ENCODE data around the gene PLBD2. TPM values are rescaled to one million over a fixed set of nuclear protein-coding genes. Genes with fewer than 3 reads are reported as not detected.
A peak's percentile ranks its signal among the peaks of the same experiment; 100 is the strongest.

The PLBD2 gene
- polyA plus RNA-seq, 6 donors from 2014 or later, result 1.4 to 6.0 (median 2.6) TPM

GRCh38 chr12:113424915-113425823 lies 66.8 kb downstream of the PLBD2 start:
- H3K9me3 Mint-ChIP-seq, result peaks cover 0 to 5% (median 3%) of the 10 kb centered on the region in 7 donors
- H3K27me3 Mint-ChIP-seq, result peaks cover 12 to 41% (median 37%) of the 10 kb centered on the region in 3 donors
- H3K27ac Mint-ChIP-seq, result peak overlapping the region in 1 of 6 donors; percentile 76
- DNase-seq, result peak; percentile 31
- ATAC-seq (ENCODE audit: low read depth in 2 of 2), result no peak
- H3K4me3 Mint-ChIP-seq, result peak overlapping the region in 1 of 8 donors; percentile 61
- H3K36me3 Mint-ChIP-seq, result peaks cover 0 to 6% of the 10 kb centered on the region in 2 donors
- H3K4me1 Mint-ChIP-seq, result peaks cover 11 to 23% (median 20%) of the 10 kb centered on the region in 3 donors

DNA sequence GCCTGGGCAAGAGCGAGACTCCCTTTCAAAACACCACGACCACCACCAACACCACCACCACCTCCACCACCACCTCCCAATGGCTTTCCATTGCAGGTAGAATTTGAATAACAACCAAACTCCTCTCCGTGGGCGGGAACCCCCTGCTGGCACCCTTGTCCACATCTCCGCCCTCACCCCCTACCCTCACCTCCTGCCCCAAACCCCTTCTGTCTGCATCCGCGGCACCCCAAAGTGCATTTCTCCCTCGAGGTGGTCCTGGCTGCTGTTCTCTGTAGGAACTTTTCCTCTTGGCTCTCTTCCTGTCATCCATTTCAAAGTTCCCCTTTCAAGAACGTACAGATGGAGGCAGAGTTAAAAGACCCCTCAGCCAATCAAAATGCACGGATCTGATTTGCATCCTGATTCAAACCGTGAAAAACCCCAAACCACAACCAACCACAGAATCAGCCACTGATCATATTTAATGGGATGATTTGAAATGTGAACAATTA lies 67.6 kb downstream of the PLBD2 start:
- Mint-ChIP-seq H3K9me3 (peaks cover 0 to 9% (median 6%) of the 10 kb centered on the region in 7 donors), H3K36me3 (peaks cover 0 to 10% of the 10 kb centered on the region in 2 donors), H3K27me3 (peaks cover 16 to 49% (median 45%) of the 10 kb centered on the region in 3 donors), H3K27ac (no peak overlapping the region), H3K4me3 (peak overlapping the region in 2 of 8 donors; percentile 2 to 59), H3K4me1 (peaks cover 11 to 23% (median 20%) of the 10 kb centered on the region in 3 donors)
- DNase-seq (no peak), ATAC-seq (ENCODE audit: low read depth in 2 of 2) (no peak)

GRCh38 chr12:113427882-113428281 lies 69.5 kb downstream of the PLBD2 start:
- no peak overlapping the region for H3K27ac Mint-ChIP-seq
- H3K4me1 Mint-ChIP-seq, result peaks cover 5 to 10% (median 9%) of the 10 kb centered on the region in 3 donors
- H3K4me3 Mint-ChIP-seq, result no peak overlapping the region
- DNase-seq, result no peak
- peaks cover 23 to 64% (median 54%) of the 10 kb centered on the region in 3 donors for H3K27me3 Mint-ChIP-seq
- peaks cover 0 to 9% (median 6%) of the 10 kb centered on the region in 7 donors for H3K9me3 Mint-ChIP-seq
- peaks cover 0 to 10% of the 10 kb centered on the region in 2 donors for H3K36me3 Mint-ChIP-seq
- ATAC-seq (ENCODE audit: low read depth in 2 of 2), result no peak

DNA sequence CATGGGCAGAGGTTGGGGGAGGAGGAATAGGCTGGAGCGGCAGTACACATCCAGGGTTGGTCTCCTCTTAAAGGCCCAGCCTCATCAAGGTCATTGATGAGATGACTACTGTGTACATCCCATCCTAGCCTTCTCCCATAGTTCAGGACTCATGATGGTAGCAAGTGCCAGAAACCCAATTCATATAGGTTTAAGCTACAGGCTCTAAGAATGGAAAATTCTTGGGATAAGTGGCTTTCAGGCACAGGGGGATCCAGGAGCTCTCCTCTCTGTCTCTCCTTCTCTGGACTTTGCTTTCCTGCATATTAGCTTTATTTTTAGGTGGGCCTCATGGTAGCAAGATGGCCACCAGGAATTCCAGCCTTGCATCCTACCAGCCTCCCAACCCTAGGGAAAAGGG lies 70.1 kb downstream of the PLBD2 start:
- H3K4me3 Mint-ChIP-seq, result no peak overlapping the region
- H3K9me3 Mint-ChIP-seq, result peaks cover 0 to 9% (median 6%) of the 10 kb centered on the region in 7 donors
- H3K27me3 Mint-ChIP-seq, result peaks cover 27 to 70% (median 59%) of the 10 kb centered on the region in 3 donors
- H3K4me1 Mint-ChIP-seq, result peaks cover 5 to 10% (median 9%) of the 10 kb centered on the region in 3 donors
- ATAC-seq (ENCODE audit: low read depth in 2 of 2), result no peak
- DNase-seq, result no peak
- peaks cover 0 to 10% of the 10 kb centered on the region in 2 donors for H3K36me3 Mint-ChIP-seq
- H3K27ac Mint-ChIP-seq, result no peak overlapping the region

- no peaks in the 10 kb centered on the region for H3K4me1 Mint-ChIP-seq
- no peak overlapping the region for H3K4me3 Mint-ChIP-seq
- peaks cover 22 to 52% (median 46%) of the 10 kb centered on the region in 3 donors for H3K27me3 Mint-ChIP-seq
- DNase-seq, result no peak
- peaks cover 0 to 10% of the 10 kb centered on the region in 2 donors for H3K36me3 Mint-ChIP-seq
- H3K9me3 Mint-ChIP-seq, result peaks cover 0 to 9% (median 6%) of the 10 kb centered on the region in 7 donors
- no peak overlapping the region for H3K27ac Mint-ChIP-seq
- no peak for ATAC-seq (ENCODE audit: low read depth in 2 of 2)
Measured at GRCh38 chr12:113432986-113433385, 74.6 kb downstream of the PLBD2 start.

- DNase-seq (no peak), ATAC-seq (ENCODE audit: low read depth in 2 of 2) (no peak)
- Mint-ChIP-seq H3K9me3 (peaks cover 0 to 4% (median 2%) of the 10 kb centered on the region in 7 donors), H3K36me3 (peaks cover 0 to 2% of the 10 kb centered on the region in 2 donors), H3K4me1 (no peaks in the 10 kb centered on the region), H3K27ac (no peak overlapping the region), H3K27me3 (peaks cover 17 to 29% (median 24%) of the 10 kb centered on the region in 3 donors), H3K4me3 (no peak overlapping the region)
Measured at GRCh38 chr12:113435367-113435766, 77.0 kb downstream of the PLBD2 start.

DNA sequence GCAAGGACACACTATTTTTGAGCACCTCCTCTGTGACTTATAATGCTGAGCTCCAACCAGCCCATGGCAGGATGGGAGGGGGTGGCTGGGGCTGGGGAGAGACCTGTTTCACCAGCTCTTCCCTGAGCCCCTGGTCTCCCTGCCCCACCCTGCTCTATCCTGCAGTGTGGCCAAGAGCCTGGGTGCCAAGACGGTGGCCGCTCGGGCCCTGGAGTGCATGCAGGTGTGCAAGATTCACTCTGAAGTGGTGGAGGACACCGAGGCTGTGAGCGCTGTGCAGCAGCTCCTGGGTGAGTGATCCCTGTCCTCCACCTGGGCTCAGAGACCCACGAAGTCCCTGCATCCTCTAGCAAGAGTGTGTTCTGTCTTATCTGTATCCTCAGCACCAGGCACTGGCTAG lies 78.2 kb downstream of the PLBD2 start:
- peaks cover 0 to 3% (median 0%) of the 10 kb centered on the region in 7 donors for H3K9me3 Mint-ChIP-seq
- H3K27me3 Mint-ChIP-seq, result peaks cover 18 to 19% (median 18%) of the 10 kb centered on the region in 3 donors
- H3K27ac Mint-ChIP-seq, result no peak overlapping the region
- H3K4me1 Mint-ChIP-seq, result no peaks in the 10 kb centered on the region
- DNase-seq (no peak), ATAC-seq (ENCODE audit: low read depth in 2 of 2) (no peak)
- H3K36me3 Mint-ChIP-seq, result no peaks in the 10 kb centered on the region
- H3K4me3 Mint-ChIP-seq, result no peak overlapping the region

DNA sequence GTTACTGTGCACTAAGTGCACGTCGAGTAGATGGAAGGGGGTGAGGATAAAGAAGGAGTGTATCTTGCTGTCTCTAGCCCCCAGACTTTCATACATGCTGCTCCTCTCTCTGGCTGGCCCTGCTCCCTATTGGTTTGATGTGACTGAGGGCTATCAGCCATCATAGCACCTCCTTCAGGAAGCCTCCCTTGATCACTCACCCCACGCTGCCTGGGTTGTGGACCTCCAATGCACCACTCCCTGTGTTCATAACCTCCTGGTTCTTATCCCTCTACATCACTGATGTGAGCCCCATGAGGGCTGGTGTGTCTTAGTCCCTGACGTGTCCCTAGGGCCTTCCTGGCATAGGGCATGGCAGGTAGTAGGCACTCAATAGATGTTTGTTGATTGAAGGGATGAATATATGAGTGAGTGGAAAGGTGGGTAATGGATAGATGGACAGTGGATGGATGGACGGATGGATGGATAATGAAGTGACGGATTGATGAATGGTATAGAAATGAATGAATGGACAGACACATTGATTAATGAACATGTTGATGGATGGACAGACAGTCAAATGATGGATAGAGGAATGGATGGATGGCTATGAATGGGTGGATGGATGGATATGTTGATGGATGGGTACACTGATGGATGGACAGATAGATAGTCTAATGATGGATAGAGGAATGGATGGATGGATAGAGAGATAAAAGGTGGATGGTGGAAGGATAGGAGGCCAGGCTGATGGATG lies 78.8 kb downstream of the PLBD2 start:
- Mint-ChIP-seq H3K4me1 (no peaks in the 10 kb centered on the region), H3K36me3 (no peaks in the 10 kb centered on the region), H3K4me3 (no peak overlapping the region), H3K27me3 (peaks cover 15 to 18% (median 16%) of the 10 kb centered on the region in 3 donors), H3K9me3 (peaks cover 0 to 3% (median 0%) of the 10 kb centered on the region in 7 donors), H3K27ac (no peak overlapping the region)
- ATAC-seq (ENCODE audit: low read depth in 2 of 2), result no peak
- no peak for DNase-seq

GRCh38 chr12:113437729-113438100 lies 79.3 kb downstream of the PLBD2 start:
- DNase-seq, result no peak
- no peak for ATAC-seq (ENCODE audit: low read depth in 2 of 2)
- peaks cover 0 to under 1% (median 0%) of the 10 kb centered on the region in 7 donors for H3K9me3 Mint-ChIP-seq
- no peak overlapping the region for H3K27ac Mint-ChIP-seq
- peaks cover 9 to 16% (median 10%) of the 10 kb centered on the region in 3 donors for H3K27me3 Mint-ChIP-seq
- no peak overlapping the region for H3K4me3 Mint-ChIP-seq
- H3K4me1 Mint-ChIP-seq, result no peaks in the 10 kb centered on the region
- H3K36me3 Mint-ChIP-seq, result no peaks in the 10 kb centered on the region

DNA sequence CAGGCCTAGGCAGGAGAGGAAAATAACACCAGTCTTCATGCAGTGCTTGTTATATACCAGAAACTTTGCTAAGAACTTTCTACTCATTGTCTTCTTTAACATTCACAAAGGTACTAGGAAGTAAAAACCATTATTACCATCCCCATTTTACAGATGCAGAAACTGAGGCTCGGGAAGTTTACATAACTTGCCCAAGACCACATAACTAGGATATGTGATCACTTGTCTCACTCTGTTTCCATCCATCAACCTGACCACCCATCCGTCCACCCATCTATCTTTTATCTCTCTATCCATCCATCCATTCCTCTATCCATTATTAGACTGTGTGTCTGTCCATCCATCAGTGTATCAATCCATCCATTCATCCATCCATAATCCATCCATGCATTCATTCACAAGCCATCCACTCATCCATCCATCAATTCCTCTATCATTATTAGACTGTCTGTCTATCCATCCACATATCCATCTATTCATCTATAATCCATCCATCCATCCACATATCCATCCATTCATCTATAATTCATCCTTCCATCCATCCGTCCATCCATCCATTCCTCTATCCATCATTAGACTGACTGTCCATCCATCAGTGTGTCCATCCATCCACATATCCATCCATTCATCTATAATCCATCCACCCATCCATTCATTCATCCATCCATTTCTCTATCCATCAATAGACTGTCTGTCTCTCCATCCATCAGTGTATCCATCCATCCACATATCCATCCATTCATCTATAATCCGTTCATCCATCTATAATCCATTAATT lies 80.3 kb downstream of the PLBD2 start:
- Mint-ChIP-seq H3K4me3 (no peak overlapping the region), H3K4me1 (no peaks in the 10 kb centered on the region), H3K36me3 (no peaks in the 10 kb centered on the region), H3K27me3 (peaks cover 0 to 11% (median 4%) of the 10 kb centered on the region in 3 donors), H3K27ac (no peak overlapping the region), H3K9me3 (no peaks in the 10 kb centered on the region)
- DNase-seq, result no peak
- no peak for ATAC-seq (ENCODE audit: low read depth in 2 of 2)

DNA sequence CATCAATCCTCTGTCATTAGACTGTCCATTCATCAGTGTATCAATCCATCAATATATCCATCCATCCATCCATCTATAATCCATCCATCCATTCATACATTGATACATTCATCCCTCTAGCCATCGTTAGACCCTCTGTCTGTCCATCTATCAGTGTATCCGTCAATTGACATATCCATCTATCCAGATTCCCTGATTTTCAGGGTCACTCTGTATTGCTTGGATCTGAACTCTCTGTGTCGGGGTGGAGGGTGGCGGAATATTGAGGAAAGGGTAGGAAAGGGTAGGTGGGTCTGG lies 80.9 kb downstream of the PLBD2 start:
- no peak overlapping the region for H3K4me3 Mint-ChIP-seq
- no peaks in the 10 kb centered on the region for H3K9me3 Mint-ChIP-seq
- H3K4me1 Mint-ChIP-seq, result no peaks in the 10 kb centered on the region
- peaks cover 2 to 11% (median 7%) of the 10 kb centered on the region in 3 donors for H3K27me3 Mint-ChIP-seq
- DNase-seq (no peak), ATAC-seq (ENCODE audit: low read depth in 2 of 2) (no peak)
- H3K27ac Mint-ChIP-seq, result no peak overlapping the region
- no peaks in the 10 kb centered on the region for H3K36me3 Mint-ChIP-seq

DNA sequence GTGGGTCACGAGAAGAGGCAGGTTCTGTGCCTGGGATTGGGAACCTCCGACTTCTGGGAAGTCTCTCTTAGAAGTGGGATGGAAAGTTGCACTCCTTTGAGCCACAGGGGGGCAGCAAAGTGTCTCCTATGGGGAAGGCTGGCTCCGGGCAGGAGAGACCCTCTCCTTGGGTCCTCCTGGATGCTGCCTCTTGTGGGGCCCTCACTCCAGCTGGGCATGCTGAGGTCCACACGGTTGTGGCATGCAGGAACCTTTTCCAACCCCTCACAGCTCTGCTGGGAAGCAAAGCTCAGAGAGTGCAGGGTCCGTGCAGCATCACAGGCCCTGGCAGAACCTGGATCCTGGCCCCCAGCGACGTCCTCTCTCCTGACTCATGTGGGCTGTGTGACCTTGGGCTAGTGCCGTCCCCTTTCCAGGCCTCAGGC lies 81.2 kb downstream of the PLBD2 start:
- Mint-ChIP-seq H3K27me3 (peaks cover 5 to 11% (median 10%) of the 10 kb centered on the region in 3 donors), H3K4me1 (no peaks in the 10 kb centered on the region), H3K36me3 (no peaks in the 10 kb centered on the region), H3K27ac (no peak overlapping the region), H3K9me3 (no peaks in the 10 kb centered on the region), H3K4me3 (no peak overlapping the region)
- ATAC-seq (ENCODE audit: low read depth in 2 of 2) (no peak), DNase-seq (no peak)

DNA sequence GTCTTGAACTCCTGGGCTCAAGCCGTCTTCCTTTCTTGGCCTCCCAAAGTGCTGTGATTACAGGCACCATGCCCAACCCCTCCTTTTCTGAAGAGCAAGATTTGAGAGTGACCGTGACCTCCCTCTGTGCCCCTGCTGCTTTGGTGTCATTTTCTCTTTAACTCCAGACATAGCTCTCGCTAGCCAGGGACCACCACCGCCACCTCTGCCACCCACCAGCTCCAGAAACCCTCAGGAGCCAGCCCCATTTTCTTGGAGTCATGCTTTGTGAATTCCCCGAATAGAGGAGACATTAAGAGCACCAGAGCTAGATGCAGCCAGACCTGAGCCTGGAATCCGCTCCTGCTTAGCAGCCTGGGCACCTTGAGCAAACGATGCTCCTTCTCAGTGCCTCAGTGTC lies 81.9 kb downstream of the PLBD2 start:
- no peak for ATAC-seq (ENCODE audit: low read depth in 2 of 2)
- Mint-ChIP-seq H3K36me3 (peaks cover 0 to 1% of the 10 kb centered on the region in 2 donors), H3K4me3 (no peak overlapping the region), H3K9me3 (peaks cover 0 to 7% (median 0%) of the 10 kb centered on the region in 7 donors), H3K27me3 (peaks cover 13 to 17% (median 14%) of the 10 kb centered on the region in 3 donors), H3K27ac (no peak overlapping the region), H3K4me1 (no peaks in the 10 kb centered on the region)
- no peak for DNase-seq

Measured in naive B cell (primary cell).